SU-DHL-6 (cell line): Measurements from ENCODE around the gene SELENOV.

Experiments used
- H2AFZ ChIP-seq: fragments of 200-600 bp; sonication (generic); 2 replicates; pipeline ENCODE4 v1.6.1; 2014; ENCODE audit warnings: low read depth, mild to moderate bottlenecking, moderate library complexity, mixed read lengths, antibody characterized with exemption, low read length; ENCODE audit not compliant: severe bottlenecking
- H3F3A ChIP-seq: fragments of 200-600 bp; shearing (Covaris generic); 2 replicates; pipeline ENCODE4 v1.6.0; 2016; ENCODE audit warnings: antibody characterized with exemption, mild to moderate bottlenecking; ENCODE audit not compliant: insufficient read depth
- H3K27ac ChIP-seq: fragments of 200-600 bp; sonication (generic); 2 replicates; pipeline ENCODE4 v1.5.1; 2016; ENCODE audit warnings: low read depth, mild to moderate bottlenecking, low read length, moderate library complexity, mixed read lengths
- H3K27me3 ChIP-seq: fragments of 200-600 bp; sonication (generic), shearing (Covaris generic); 2 replicates; pipeline ENCODE4 v1.6.0; 2014; ENCODE audit warnings: mild to moderate bottlenecking, low read length
- H3K36me3 ChIP-seq: fragments of 200-600 bp; sonication (generic); 2 replicates; pipeline ENCODE4 v1.6.1; 2014; ENCODE audit warnings: mild to moderate bottlenecking, low read length, mixed read lengths
- H3K4me2 ChIP-seq: fragments of 300-600, 200-600 bp; shearing (Covaris generic), sonication (generic); 2 replicates; pipeline ENCODE4 v1.6.0; 2014; ENCODE audit warnings: low read length, low read depth, mild to moderate bottlenecking; ENCODE audit not compliant: poor library complexity, severe bottlenecking
- H3K4me3 ChIP-seq: fragments of 200-600 bp; sonication (generic); 2 replicates; pipeline ENCODE4 v1.5.1; 2014; ENCODE audit warnings: antibody characterized with exemption, low read length, mild to moderate bottlenecking, mixed read lengths; ENCODE audit not compliant: insufficient read depth, poor library complexity, severe bottlenecking
- H3K79me2 ChIP-seq: fragments of 200-600 bp; sonication (generic); 2 replicates; pipeline ENCODE4 v1.6.1; 2014; ENCODE audit warnings: mild to moderate bottlenecking, low read length, moderate library complexity; ENCODE audit not compliant: insufficient read depth
- H3K9ac ChIP-seq: fragments of 200-600 bp; sonication (generic); 2 replicates; pipeline ENCODE4 v1.7.0; 2014; ENCODE audit warnings: mild to moderate bottlenecking, low read length
- H3K9me2 ChIP-seq: fragments of 200-600 bp; sonication (generic); replicated peaks from 2 replicates; pipeline ENCODE4 v1.6.1; 2014; ENCODE audit warnings: low read length; ENCODE audit not compliant: insufficient read depth
- H3K9me3 ChIP-seq: fragments of 200-600 bp; sonication (generic); 2 replicates; pipeline ENCODE4 v1.6.1; 2014; ENCODE audit warnings: low read length, mixed read lengths; ENCODE audit not compliant: insufficient read depth
- H4K20me1 ChIP-seq: fragments of 200-600 bp; sonication (generic); 2 replicates; pipeline ENCODE4 v1.6.1; 2014; ENCODE audit warnings: low read depth, mild to moderate bottlenecking, antibody characterized with exemption, low read length, moderate library complexity, mixed read lengths
- EZH2phosphoT487 ChIP-seq: fragments of 200-600 bp; sonication (generic), shearing (Covaris generic); conservative IDR thresholded peaks from 2 replicates; pipeline ENCODE4 v1.6.1; 2018; ENCODE audit warnings: mild to moderate bottlenecking, antibody characterized with exemption, low read length, moderate library complexity, mixed read lengths
- TF ChIP-seq, protein P1 (sequence below): fragments of 200-600 bp; sonication (generic); IDR thresholded peaks from one replicate; pipeline ENCODE4 v1.5.1; 2017; ENCODE audit warnings: antibody characterized with exemption, mild to moderate bottlenecking, low read length, moderate library complexity; ENCODE audit not compliant: insufficient read depth, poor library complexity, severe bottlenecking

The SELENOV gene

DNA sequence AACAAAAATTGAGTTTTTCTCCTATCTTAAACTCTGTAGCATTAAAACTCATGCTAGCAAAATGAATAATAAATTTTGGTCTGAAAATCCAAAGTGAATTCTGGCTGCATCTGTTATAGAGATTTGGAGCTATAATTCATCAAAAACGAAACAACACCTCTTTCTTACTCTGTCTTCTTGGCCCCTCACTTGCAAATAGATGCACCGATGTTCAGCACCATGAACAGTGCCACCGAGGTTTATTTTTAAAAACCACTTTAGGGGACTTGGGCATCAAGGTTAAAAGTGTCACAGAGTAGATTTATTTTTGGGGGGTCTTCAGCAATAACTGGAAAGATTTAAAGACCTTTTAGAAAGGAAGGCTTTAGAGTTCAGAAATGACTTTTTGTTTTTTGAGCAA lies 51.1 kb downstream of the SELENOV start:
- Histone ChIP-seq H3K27ac (no peak overlapping the region), H3K4me2 (no peak overlapping the region), H3K9me3 (no peaks in the 10 kb centered on the region), H3K27me3 (no peaks in the 10 kb centered on the region), H3K9me2 (no peaks in the 10 kb centered on the region), H4K20me1 (no peaks in the 10 kb centered on the region), H3K4me3 (no peak overlapping the region), H2AFZ (no peak overlapping the region), H3K9ac (no peak overlapping the region), H3F3A (no peaks in the 10 kb centered on the region), H3K79me2 (no peaks in the 10 kb centered on the region), H3K36me3 (no peaks in the 10 kb centered on the region)
- no peak for TF ChIP-seq EZH2phosphoT487
- TF ChIP-seq, protein P1, sequence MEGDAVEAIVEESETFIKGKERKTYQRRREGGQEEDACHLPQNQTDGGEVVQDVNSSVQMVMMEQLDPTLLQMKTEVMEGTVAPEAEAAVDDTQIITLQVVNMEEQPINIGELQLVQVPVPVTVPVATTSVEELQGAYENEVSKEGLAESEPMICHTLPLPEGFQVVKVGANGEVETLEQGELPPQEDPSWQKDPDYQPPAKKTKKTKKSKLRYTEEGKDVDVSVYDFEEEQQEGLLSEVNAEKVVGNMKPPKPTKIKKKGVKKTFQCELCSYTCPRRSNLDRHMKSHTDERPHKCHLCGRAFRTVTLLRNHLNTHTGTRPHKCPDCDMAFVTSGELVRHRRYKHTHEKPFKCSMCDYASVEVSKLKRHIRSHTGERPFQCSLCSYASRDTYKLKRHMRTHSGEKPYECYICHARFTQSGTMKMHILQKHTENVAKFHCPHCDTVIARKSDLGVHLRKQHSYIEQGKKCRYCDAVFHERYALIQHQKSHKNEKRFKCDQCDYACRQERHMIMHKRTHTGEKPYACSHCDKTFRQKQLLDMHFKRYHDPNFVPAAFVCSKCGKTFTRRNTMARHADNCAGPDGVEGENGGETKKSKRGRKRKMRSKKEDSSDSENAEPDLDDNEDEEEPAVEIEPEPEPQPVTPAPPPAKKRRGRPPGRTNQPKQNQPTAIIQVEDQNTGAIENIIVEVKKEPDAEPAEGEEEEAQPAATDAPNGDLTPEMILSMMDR, result no peak

DNA sequence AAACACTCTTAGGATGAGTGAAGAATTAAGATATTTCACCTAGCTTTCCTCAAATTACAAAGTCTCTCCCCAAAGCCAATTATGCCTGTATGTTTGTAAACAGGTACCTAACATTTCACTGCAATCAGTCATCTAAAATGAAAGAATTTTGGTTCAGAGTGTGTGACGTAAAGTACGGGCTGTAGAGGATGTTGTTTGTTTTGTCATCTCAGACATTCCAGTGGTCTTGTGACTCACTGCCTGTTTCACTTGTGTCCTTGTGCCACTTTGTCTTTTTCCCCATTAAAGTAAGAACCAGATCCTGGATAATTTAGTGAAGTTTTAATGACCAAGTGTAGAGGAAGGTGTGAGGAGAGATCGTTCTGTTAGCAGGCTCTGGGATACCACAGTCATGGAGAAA lies 53.7 kb downstream of the SELENOV start:
- Histone ChIP-seq H3K36me3 (no peaks in the 10 kb centered on the region), H2AFZ (no peak overlapping the region), H3K4me2 (no peak overlapping the region), H3K27ac (no peak overlapping the region), H3K79me2 (no peaks in the 10 kb centered on the region), H3K4me3 (no peak overlapping the region), H3F3A (no peaks in the 10 kb centered on the region), H3K9ac (no peak overlapping the region), H3K9me2 (no peaks in the 10 kb centered on the region), H3K27me3 (no peaks in the 10 kb centered on the region), H3K9me3 (no peaks in the 10 kb centered on the region), H4K20me1 (no peaks in the 10 kb centered on the region)
- TF ChIP-seq, protein P1, result no peak
- no peak for TF ChIP-seq EZH2phosphoT487
